Liver (tissue), 9 donors: ENCODE results near the gene CRACR2A. TPM values are rescaled to one million over a fixed set of nuclear protein-coding genes. Genes with fewer than 3 reads are reported as not detected.

Source experiments
- DNase-seq: peaks from one replicate; pipeline ENCODE4 v3.0.0-alpha.2; 2017; ENCODE audit warnings: low spot score
- H3K27ac ChIP-seq, 2 donors: one replicate each; pipeline ENCODE4 v1.7.0; 2013; ENCODE audit warnings: inconsistent platforms in 2 of 2, low read length in 2 of 2, control low read depth in 1 of 2, low read depth in 1 of 2, mild to moderate bottlenecking in 1 of 2
- H3K27me3 ChIP-seq, 4 donors: one replicate each; pipeline versions ENCODE4 v1.6.1 to v1.7.0; 2013; ENCODE audit warnings: low read length in 3 of 4, inconsistent platforms in 1 of 4, mild to moderate bottlenecking in 1 of 4, moderate library complexity in 1 of 4; ENCODE audit not compliant: control insufficient read depth in 4 of 4, insufficient read depth in 4 of 4
- H3K36me3 ChIP-seq, 4 donors: one replicate each; pipeline versions ENCODE4 v1.6.1 to v1.7.0; 2013; ENCODE audit warnings: low read length in 3 of 4, mild to moderate bottlenecking in 3 of 4, low read depth in 1 of 4, moderate library complexity in 1 of 4; ENCODE audit not compliant: control insufficient read depth in 4 of 4, insufficient read depth in 3 of 4
- H3K4me1 ChIP-seq, 4 donors: one replicate each; pipeline versions ENCODE4 v1.6.1 to v1.7.0; 2013; ENCODE audit warnings: low read length in 3 of 4, mild to moderate bottlenecking in 3 of 4, moderate library complexity in 1 of 4; ENCODE audit not compliant: control insufficient read depth in 4 of 4, insufficient read depth in 4 of 4
- H3K4me3 ChIP-seq, 3 donors: one replicate each; pipeline versions ENCODE4 v1.6.1 to v1.7.0; 2013; ENCODE audit warnings: low read length in 3 of 3, control low read depth in 1 of 3, low read depth in 1 of 3, mild to moderate bottlenecking in 1 of 3
- H3K9ac ChIP-seq, 2 donors: one replicate each; pipeline ENCODE4 v1.7.0; 2013; ENCODE audit warnings: low read length in 2 of 2, mild to moderate bottlenecking in 2 of 2, moderate library complexity in 2 of 2, control low read depth in 1 of 2, low read depth in 1 of 2
- H3K9me3 ChIP-seq, 4 donors: one replicate each; pipeline versions ENCODE4 v1.6.1 to v1.7.0; 2013; ENCODE audit warnings: low read length in 3 of 4; ENCODE audit not compliant: control insufficient read depth in 4 of 4
- ATF3 ChIP-seq: IDR thresholded peaks from 2 replicates; pipeline ENCODE4 v1.6.1; 2016; ENCODE audit warnings: antibody characterized with exemption
- CTCF ChIP-seq: fragments of 150-350 bp; IDR thresholded peaks from 2 replicates; pipeline ENCODE4 v1.5.1; 2017; ENCODE audit warnings: improper control_type of control experiment, low read depth, low read length; ENCODE audit not compliant: missing input control
- EGR1 ChIP-seq, 2 donors: IDR thresholded peaks; 2 replicates each; pipeline ENCODE4 v1.6.1; 2016 to 2018; ENCODE audit warnings: antibody characterized with exemption in 2 of 2, low read depth in 2 of 2
- FOXA1 ChIP-seq: IDR thresholded peaks from 2 replicates; pipeline ENCODE4 v1.6.1; 2016; ENCODE audit warnings: antibody characterized with exemption
- FOXA2 ChIP-seq: IDR thresholded peaks from 2 replicates; pipeline ENCODE4 v1.6.1; 2016; ENCODE audit warnings: antibody characterized with exemption
- GABPA ChIP-seq, 2 donors: IDR thresholded peaks in 1 of 2; conservative IDR thresholded peaks in 1 of 2; 2 replicates each; pipeline ENCODE4 v1.6.1; 2016; ENCODE audit warnings: antibody characterized with exemption in 2 of 2, mild to moderate bottlenecking in 1 of 2, moderate library complexity in 1 of 2
- HNF4A ChIP-seq, 2 donors: conservative IDR thresholded peaks; 2 replicates each; pipeline ENCODE4 v1.6.1; 2016; ENCODE audit warnings: antibody characterized with exemption in 2 of 2, mild to moderate bottlenecking in 2 of 2
- HNF4G ChIP-seq: IDR thresholded peaks from 2 replicates; pipeline ENCODE4 v1.6.1; 2016; ENCODE audit warnings: antibody characterized with exemption
- JUND ChIP-seq, 2 donors: IDR thresholded peaks; 2 replicates each; pipeline ENCODE4 v1.6.1; 2016; ENCODE audit warnings: antibody characterized with exemption in 2 of 2
- MAX ChIP-seq: IDR thresholded peaks from 2 replicates; pipeline ENCODE4 v1.6.1; 2016; ENCODE audit warnings: antibody characterized with exemption
- NR2F2 ChIP-seq: IDR thresholded peaks from 2 replicates; pipeline ENCODE4 v1.6.1; 2016; ENCODE audit warnings: antibody characterized with exemption
- RAD21 ChIP-seq, 2 donors: IDR thresholded peaks; 2 replicates each; pipeline ENCODE4 v1.6.1; 2016; ENCODE audit warnings: antibody characterized with exemption in 2 of 2, mild to moderate bottlenecking in 2 of 2
- REST ChIP-seq: IDR thresholded peaks from 2 replicates; pipeline ENCODE4 v1.6.1; 2016; ENCODE audit warnings: antibody characterized with exemption, mild to moderate bottlenecking
- RXRA ChIP-seq, 2 donors: IDR thresholded peaks; 2 replicates each; pipeline ENCODE4 v1.6.1; 2017 to 2018; ENCODE audit warnings: antibody characterized with exemption in 2 of 2, mild to moderate bottlenecking in 1 of 2
- SP1 ChIP-seq: IDR thresholded peaks from 2 replicates; pipeline ENCODE4 v1.6.1; 2018; ENCODE audit warnings: antibody characterized with exemption, mild to moderate bottlenecking
- TAF1 ChIP-seq: conservative IDR thresholded peaks from 2 replicates; pipeline ENCODE4 v1.6.1; 2016; ENCODE audit warnings: antibody characterized with exemption, mild to moderate bottlenecking
- YY1 ChIP-seq: IDR thresholded peaks from 2 replicates; pipeline ENCODE4 v1.6.1; 2016; ENCODE audit warnings: antibody characterized with exemption, mild to moderate bottlenecking
- ZBTB33 ChIP-seq: IDR thresholded peaks from 2 replicates; pipeline ENCODE4 v1.6.1; 2016; ENCODE audit warnings: antibody characterized with exemption
- WGBS: extraction: QIAGEN DNeasy Blood & Tissue Kit; methylation state at CpG from one replicate; pipeline ENCODE4 v1.1.7; 2013; 5-methylcytosine and 5-hydroxymethylcytosine counted together
- polyA plus RNA-seq, 2 donors: library from polyadenylated mRNA; stranded (reverse) in 1 of 2; unstranded in 1 of 2; fragments of 200-250 nt in 1 of 2; fragments of >200 nt in 1 of 2; fragmentation: Nextera tagmentation in 1 of 2; extraction: Ambion mirVana in 1 of 2; gene quantifications; one replicate each; pipeline versions ENCODE4 v1.2.1 to v1.2.3, GENCODE V29; 2013 to 2015
- total RNA-seq, 2 donors: library from RNA; depleted of rRNA; stranded (reverse); fragments of >200 nt; gene quantifications; one replicate each; pipeline ENCODE4 v1.2.3, GENCODE V29; 2014
- donor health status: healthy.
- donor health status: healthy.
- donor health status: healthy.
- donor health status: healthy.
- donor health status: healthy.

The CRACR2A gene
- total and polyA plus RNA-seq, 4 donors: 0.33 to 4.2 (median 1.4) TPM

GRCh38 chr12:3666441-3666840 lies 86.5 kb downstream of the CRACR2A start:
- TF ChIP-seq ATF3: no peak
- TF ChIP-seq ZBTB33: no peak
- TF ChIP-seq SP1: no peak
- no peak for TF ChIP-seq HNF4A (conservative IDR thresholded peaks at IDR 0.05)
- no peak for TF ChIP-seq TAF1
- no peak for TF ChIP-seq JUND (IDR thresholded peaks at IDR 0.05)
- TF ChIP-seq FOXA1: no peak
- no peak for TF ChIP-seq GABPA (IDR thresholded peaks at IDR 0.05 in 1 of 2, conservative IDR thresholded peaks at IDR 0.05 in 1 of 2)
- TF ChIP-seq REST: no peak
- TF ChIP-seq RXRA (IDR thresholded peaks at IDR 0.05): no peak
- TF ChIP-seq FOXA2: no peak
- no peak for TF ChIP-seq YY1
- no peak for TF ChIP-seq NR2F2
- TF ChIP-seq MAX: no peak
- TF ChIP-seq RAD21 (IDR thresholded peaks at IDR 0.05): no peak
- TF ChIP-seq EGR1 (IDR thresholded peaks at IDR 0.05; ENCODE audit: low read depth in 2 of 2): no peak
- no peak for TF ChIP-seq HNF4G
- no peak for TF ChIP-seq CTCF
- Histone ChIP-seq H3K9me3 (no peaks in the 10 kb centered on the region), H3K4me3 (no peak overlapping the region), H3K27me3 (no peaks in the 10 kb centered on the region), H3K36me3 (no peaks in the 10 kb centered on the region), H3K9ac (no peak overlapping the region), H3K4me1 (no peaks in the 10 kb centered on the region), H3K27ac (no peak overlapping the region)
- 97% methylated on average over 7 of the region's 7 CpGs for whole genome bisulfite sequencing
- no peak for DNase-seq

- TF ChIP-seq TAF1 (no peak), SP1 (no peak), MAX (no peak), YY1 (no peak)
- no peaks in the 10 kb centered on the region for H3K4me1 ChIP-seq
- no peak overlapping the region for H3K4me3 ChIP-seq
- no peaks in the 10 kb centered on the region for H3K36me3 ChIP-seq
- H3K27me3 ChIP-seq: no peaks in the 10 kb centered on the region
- 93% methylated on average over 5 of the region's 5 CpGs for WGBS
- no peak overlapping the region for H3K27ac ChIP-seq
- H3K9ac ChIP-seq: no peak overlapping the region
- DNase-seq: no peak
- H3K9me3 ChIP-seq: no peaks in the 10 kb centered on the region
Measured at GRCh38 chr12:3662521-3662921, 90.4 kb downstream of the CRACR2A start.
